ENCODE data around the gene TAS1R1. TPM values are rescaled to one million over a fixed set of nuclear protein-coding genes. Genes with fewer than 3 reads are reported as not detected.

Gene TAS1R1
- total RNA-seq, 2 experiments from 2014 or later: 0.08 TPM; not detected in 1

- Mint-ChIP-seq H3K4me1 (no peaks in the 10 kb centered on the region), H3K27me3 (no peaks in the 10 kb centered on the region), H3K4me3 (no peak overlapping the region), H3K27ac (no peak overlapping the region), H3K9me3 (no peaks in the 10 kb centered on the region), H3K36me3 (ENCODE audit: low read depth) (no peaks in the 10 kb centered on the region)
- no peak for DNase-seq
- ChIA-PET CTCF (interaction anchor here (1.4 kb wide), 1 partner anchor 12 kb away, joined by 4 read pairs; no protein-coding TSS in a partner anchor), POLR2A (no interaction called here)
Measured at GRCh38 chr1:6511561-6512244, 43.4 kb upstream of the TAS1R1 start.

GRCh38 chr1:6512245-6512907, 42.7 kb upstream of the TAS1R1 start:
- Mint-ChIP-seq H3K4me3 (no peak overlapping the region), H3K36me3 (ENCODE audit: low read depth) (no peaks in the 10 kb centered on the region), H3K27ac (no peak overlapping the region), H3K4me1 (no peaks in the 10 kb centered on the region), H3K9me3 (no peaks in the 10 kb centered on the region), H3K27me3 (no peaks in the 10 kb centered on the region)
- CTCF ChIA-PET: interaction anchor here (0.8 to 1.4 kb wide), 2 partner anchors 10 to 11 kb away, joined by 3 to 4 read pairs; no protein-coding TSS in a partner anchor
- DNase-seq: no peak
- POLR2A ChIA-PET: no interaction called here

DNA sequence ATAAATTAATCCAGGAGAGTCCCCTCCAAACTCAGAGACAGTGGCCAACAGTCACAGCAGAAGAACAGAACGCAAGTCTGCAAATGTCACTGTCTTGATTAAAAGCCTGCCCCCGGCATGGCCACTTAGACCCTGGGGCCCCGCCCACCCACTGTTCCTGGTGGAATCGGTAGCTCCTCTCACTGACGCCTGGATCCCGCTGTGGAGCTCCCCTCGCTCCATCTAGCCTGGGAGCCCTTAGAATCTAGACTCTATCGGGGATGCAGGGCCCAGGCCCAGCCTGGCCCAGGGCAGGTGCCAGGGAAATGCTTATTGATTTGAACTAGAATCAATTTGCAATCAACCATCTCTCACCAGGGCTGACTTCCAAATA, 42.2 kb upstream of the TAS1R1 start:
- no peaks in the 10 kb centered on the region for H3K27me3 Mint-ChIP-seq
- ChIA-PET CTCF (interaction anchor here (0.8 to 1.4 kb wide), 2 partner anchors 9 to 11 kb away, joined by 3 to 4 read pairs; no protein-coding TSS in a partner anchor), POLR2A (no interaction called here)
- H3K27ac Mint-ChIP-seq: no peak overlapping the region
- H3K4me3 Mint-ChIP-seq: no peak overlapping the region
- H3K9me3 Mint-ChIP-seq: no peaks in the 10 kb centered on the region
- DNase-seq: no peak
- H3K36me3 Mint-ChIP-seq (ENCODE audit: low read depth): no peaks in the 10 kb centered on the region
- H3K4me1 Mint-ChIP-seq: no peaks in the 10 kb centered on the region

DNA sequence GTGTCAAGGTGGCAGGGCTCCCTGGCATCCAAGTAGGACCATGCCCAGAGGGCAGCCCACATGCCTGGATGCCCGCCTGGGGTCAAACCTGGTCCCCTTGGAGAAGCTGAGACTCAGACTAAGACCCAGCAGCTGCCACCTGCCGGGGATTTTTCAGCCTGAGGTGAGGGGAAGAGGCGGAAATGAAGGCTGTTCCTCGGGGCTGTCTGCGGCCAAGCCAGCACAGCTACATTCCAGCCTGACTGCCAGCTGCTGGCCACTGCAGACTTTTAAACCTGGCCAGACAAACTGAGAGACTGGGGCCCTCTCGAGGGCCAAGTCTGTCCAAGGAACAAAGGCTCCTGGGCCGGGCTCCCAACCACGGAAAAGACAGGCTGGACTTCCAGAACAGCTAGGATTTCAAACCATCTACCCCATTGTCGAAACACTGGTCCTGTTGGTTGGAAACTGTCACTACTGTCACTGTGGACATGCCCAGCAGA, 41.7 kb upstream of the TAS1R1 start:
- DNase-seq: no peak
- Mint-ChIP-seq H3K36me3 (ENCODE audit: low read depth) (no peaks in the 10 kb centered on the region), H3K4me1 (no peaks in the 10 kb centered on the region), H3K4me3 (no peak overlapping the region), H3K27me3 (no peaks in the 10 kb centered on the region), H3K27ac (no peak overlapping the region), H3K9me3 (no peaks in the 10 kb centered on the region)
- CTCF ChIA-PET: no interaction called here
- POLR2A ChIA-PET: interaction anchor here (2.0 kb wide), 1 partner anchor 40 kb away, joined by 5 read pairs; no protein-coding TSS in a partner anchor

DNA sequence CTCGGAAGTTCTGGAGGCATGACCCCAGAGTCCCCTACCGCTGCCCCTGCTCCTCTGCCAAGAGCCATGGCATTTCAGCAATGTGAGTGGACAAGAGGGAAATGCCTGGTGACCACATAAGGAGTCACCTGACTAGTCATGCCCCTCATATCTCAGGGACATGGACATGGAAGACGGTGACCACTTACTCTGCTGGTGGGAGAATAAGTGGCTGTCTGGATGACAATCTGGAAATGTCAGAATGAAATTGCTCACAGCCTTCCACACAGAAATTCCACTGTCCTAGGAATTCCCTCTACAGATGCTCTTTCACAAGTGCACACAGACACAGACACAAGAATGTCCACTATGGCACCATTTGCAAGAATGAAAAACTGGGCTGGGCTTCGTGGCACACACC, 39.3 kb upstream of the TAS1R1 start:
- H3K4me1 Mint-ChIP-seq: no peaks in the 10 kb centered on the region
- ChIA-PET CTCF (interaction anchor here (1.4 kb wide), 1 partner anchor 9 kb away, joined by 3 read pairs; no protein-coding TSS in a partner anchor), POLR2A (no interaction called here)
- no peaks in the 10 kb centered on the region for H3K36me3 Mint-ChIP-seq (ENCODE audit: low read depth)
- no peaks in the 10 kb centered on the region for H3K27me3 Mint-ChIP-seq
- H3K4me3 Mint-ChIP-seq: no peak overlapping the region
- no peak overlapping the region for H3K27ac Mint-ChIP-seq
- H3K9me3 Mint-ChIP-seq: no peaks in the 10 kb centered on the region
- no peak for DNase-seq

GRCh38 chr1:6517435-6517851, 37.7 kb upstream of the TAS1R1 start:
- H3K4me3 Mint-ChIP-seq: no peak overlapping the region
- H3K27ac Mint-ChIP-seq: no peak overlapping the region
- no peaks in the 10 kb centered on the region for H3K9me3 Mint-ChIP-seq
- no peaks in the 10 kb centered on the region for H3K36me3 Mint-ChIP-seq (ENCODE audit: low read depth)
- ChIA-PET POLR2A (no interaction called here), CTCF (interaction anchor here (0.6 kb wide), 1 partner anchor 1153 kb away, joined by 3 read pairs; no protein-coding TSS in a partner anchor)
- H3K4me1 Mint-ChIP-seq: peaks cover 2% of the 10 kb centered on the region
- no peak for DNase-seq
- no peaks in the 10 kb centered on the region for H3K27me3 Mint-ChIP-seq

- Mint-ChIP-seq H3K4me1 (peaks cover 2% of the 10 kb centered on the region), H3K4me3 (no peak overlapping the region), H3K27me3 (no peaks in the 10 kb centered on the region), H3K27ac (no peak overlapping the region), H3K9me3 (no peaks in the 10 kb centered on the region), H3K36me3 (ENCODE audit: low read depth) (peaks cover 7% of the 10 kb centered on the region)
- no peak for DNase-seq
- CTCF ChIA-PET: no interaction called here
- POLR2A ChIA-PET: no interaction called here
Measured at GRCh38 chr1:6519491-6519934, 35.6 kb upstream of the TAS1R1 start.

DNA sequence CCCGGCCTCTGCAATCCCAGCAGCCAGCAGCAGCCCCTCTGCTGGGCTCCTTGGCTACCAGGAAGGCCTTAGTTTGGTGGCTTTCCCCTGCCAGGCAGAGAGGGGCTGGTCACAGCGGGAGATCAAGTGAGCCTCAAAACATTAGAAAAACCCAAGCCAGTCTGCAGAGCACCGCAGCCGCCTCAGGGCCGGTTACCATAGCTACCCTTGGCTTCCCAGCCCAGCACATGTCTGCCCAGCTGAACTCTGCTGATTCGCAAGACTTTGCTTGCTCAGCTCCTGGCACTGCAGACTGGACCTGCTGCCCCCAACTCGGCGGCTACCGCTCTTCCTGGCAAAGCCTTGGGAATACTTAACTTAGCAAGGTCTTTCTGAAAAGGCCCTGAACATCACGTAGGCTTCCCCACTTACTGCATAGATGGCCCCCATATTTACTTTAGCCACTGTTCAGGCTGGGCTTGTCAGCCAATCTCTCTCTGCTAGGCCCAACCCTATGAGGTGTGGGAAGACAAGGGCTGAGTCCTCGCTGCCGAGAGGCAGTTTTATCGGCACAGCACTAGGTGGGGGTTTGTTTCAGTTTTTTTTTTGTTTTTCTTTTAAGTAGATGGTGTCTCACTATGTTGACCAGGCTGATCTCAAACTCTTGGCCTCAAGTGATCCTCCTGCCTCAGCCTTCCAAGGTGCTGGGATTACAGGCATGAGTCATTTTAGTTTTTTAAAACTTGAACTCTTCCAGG, 35.0 kb upstream of the TAS1R1 start:
- ChIA-PET POLR2A (no interaction called here), CTCF (interaction anchor here (1.5 kb wide), 1 partner anchor 30 kb away, joined by 4 read pairs; no protein-coding TSS in a partner anchor)
- Mint-ChIP-seq H3K4me1 (peaks cover 2% of the 10 kb centered on the region), H3K27me3 (no peaks in the 10 kb centered on the region), H3K4me3 (no peak overlapping the region), H3K27ac (no peak overlapping the region), H3K36me3 (ENCODE audit: low read depth) (peaks cover 8% of the 10 kb centered on the region), H3K9me3 (no peaks in the 10 kb centered on the region)
- no peak for DNase-seq

- POLR2A ChIA-PET: interaction anchor here (0.8 to 1.3 kb wide), 2 partner anchors 13 to 33 kb away, joined by 3 to 7 read pairs; partner anchors contain the start of genes NOL9 and TAS1R1
Measured at GRCh38 chr1:6521536-6521935, 33.6 kb upstream of the TAS1R1 start.

DNA sequence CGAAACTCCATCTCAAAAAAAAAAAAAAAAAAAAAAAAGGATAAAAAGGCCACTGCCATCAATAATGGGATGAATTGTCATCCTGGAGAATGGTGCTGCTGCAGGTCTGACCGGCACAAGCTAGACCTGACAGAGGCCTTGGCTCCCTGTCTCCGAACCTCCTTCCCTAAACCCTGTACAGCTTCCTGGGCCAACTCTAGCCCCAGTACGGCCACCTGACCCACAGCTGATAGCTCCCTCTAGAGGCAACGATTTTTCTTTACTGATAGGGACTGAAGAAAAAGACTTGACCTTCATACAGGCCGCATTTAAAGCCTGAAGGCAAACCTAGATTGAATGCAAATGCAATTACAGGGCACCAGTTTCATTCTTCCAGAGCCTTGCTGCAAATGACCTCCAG, 31.5 kb upstream of the TAS1R1 start:
- Mint-ChIP-seq H3K27me3 (no peaks in the 10 kb centered on the region), H3K27ac (no peak overlapping the region), H3K4me1 (peaks cover 2% of the 10 kb centered on the region), H3K9me3 (no peaks in the 10 kb centered on the region), H3K4me3 (no peak overlapping the region), H3K36me3 (ENCODE audit: low read depth) (peaks cover 33% of the 10 kb centered on the region)
- no peak for DNase-seq
- ChIA-PET POLR2A (no interaction called here), CTCF (interaction anchor here (0.7 to 4.3 kb wide), 3 partner anchors 11 to 35 kb away, joined by 4 to 19 read pairs (median 5); partner anchors contain the start of genes NOL9 and TAS1R1)

More at GRCh38 chr1:6521536-6521935, 33.6 kb upstream of the TAS1R1 start:
- Mint-ChIP-seq H3K4me1 (peaks cover 2% of the 10 kb centered on the region), H3K36me3 (ENCODE audit: low read depth) (peaks cover 22% of the 10 kb centered on the region), H3K9me3 (no peaks in the 10 kb centered on the region), H3K27me3 (no peaks in the 10 kb centered on the region), H3K4me3 (no peak overlapping the region), H3K27ac (no peak overlapping the region)
- CTCF ChIA-PET: interaction anchor here (0.6 to 4.3 kb wide), 6 partner anchors 31 to 358 kb away, joined by 3 to 19 read pairs (median 4); partner anchors contain the start of genes NOL9 and TAS1R1
- no peak for DNase-seq

- Mint-ChIP-seq H3K4me1 (peaks cover 2% of the 10 kb centered on the region), H3K36me3 (ENCODE audit: low read depth) (peaks cover 39% of the 10 kb centered on the region), H3K9me3 (no peaks in the 10 kb centered on the region), H3K27ac (no peak overlapping the region), H3K4me3 (no peak overlapping the region), H3K27me3 (no peaks in the 10 kb centered on the region)
- ChIA-PET CTCF (interaction anchor here (1.9 kb wide), 1 partner anchor 27 kb away, joined by 7 read pairs; the partner anchor contains the start of gene NOL9), POLR2A (interaction anchor here (0.5 to 2.6 kb wide), 2 partner anchors 27 to 52 kb away, joined by 3 to 9 read pairs; partner anchors contain the start of gene NOL9)
- no peak for DNase-seq
Measured at GRCh38 chr1:6526316-6526715, 28.8 kb upstream of the TAS1R1 start.

GRCh38 chr1:6528492-6528891, 26.6 kb upstream of the TAS1R1 start:
- Mint-ChIP-seq H3K36me3 (ENCODE audit: low read depth) (peaks cover 53% of the 10 kb centered on the region), H3K27me3 (no peaks in the 10 kb centered on the region), H3K27ac (no peak overlapping the region)

More at GRCh38 chr1:6528492-6528891, 26.6 kb upstream of the TAS1R1 start:
- POLR2A ChIA-PET: no interaction called here
- no peaks in the 10 kb centered on the region for H3K4me1 Mint-ChIP-seq
- no peak for DNase-seq
- CTCF ChIA-PET: no interaction called here
- no peak overlapping the region for H3K4me3 Mint-ChIP-seq
- H3K9me3 Mint-ChIP-seq: no peaks in the 10 kb centered on the region
